A673 (cell line): ENCODE data around the gene ITPKC. TPM values are rescaled to one million over a fixed set of nuclear protein-coding genes. Genes with fewer than 3 reads are reported as not detected.

Experiments
- BruUV-seq: library from RNA; stranded (reverse); fragments of 400-500 nt; replicated peaks from 2 replicates; lab custom pipeline; 2021; lab: Mats Ljungman, UMichigan
- CTCF ChIA-PET: fragments of 300-600 bp; sonication (Branson Sonifier 250); formaldehyde crosslinking; loops from one replicate; lab custom pipeline; 2022; ENCODE audit warnings: antibody characterized with exemption; lab: Charles Lee
- POLR2A ChIA-PET: fragments of 300-600 bp; sonication (Branson Sonifier 250); formaldehyde crosslinking; loops from one replicate; lab custom pipeline; 2022; ENCODE audit warnings: antibody characterized with exemption; ENCODE audit not compliant: low non-redundant PET; lab: Charles Lee
- DNase-seq: peaks from one replicate; pipeline ENCODE4 v3.0.0-alpha.2; 2015; ENCODE audit warnings: low spot score
- H3K27ac ChIP-seq: fragments of 200-600 bp; sonication (generic); 2 replicates; pipeline ENCODE4 v1.5.1; 2016; ENCODE audit warnings: mixed run types, low read depth, mild to moderate bottlenecking, mixed read lengths, antibody characterized with exemption, low read length; ENCODE audit not compliant: poor library complexity, severe bottlenecking
- H3K27me3 ChIP-seq: fragments of 200-600 bp; sonication (generic); replicated peaks from 2 replicates; pipeline ENCODE4 v1.6.1; 2017; ENCODE audit warnings: mixed run types, low read depth, mild to moderate bottlenecking, mixed read lengths, antibody characterized with exemption, low read length; ENCODE audit not compliant: insufficient read depth, poor library complexity
- H3K36me3 ChIP-seq: fragments of 200-600 bp; sonication (generic); 2 replicates; pipeline ENCODE4 v1.6.1; 2016; ENCODE audit warnings: mixed run types, mild to moderate bottlenecking, mixed read lengths, antibody characterized with exemption, low read length; ENCODE audit not compliant: insufficient read depth, poor library complexity, severe bottlenecking
- H3K4me1 ChIP-seq: fragments of 200-600 bp; sonication (generic); 2 replicates; pipeline ENCODE4 v1.6.1; 2017; ENCODE audit warnings: mixed run types, mild to moderate bottlenecking, mixed read lengths, antibody characterized with exemption, low read length; ENCODE audit not compliant: insufficient read depth, poor library complexity, severe bottlenecking
- H3K4me3 ChIP-seq: fragments of 200-600 bp; sonication (generic); 2 replicates; pipeline ENCODE4 v1.5.1; 2016; ENCODE audit warnings: low read depth, mixed run types, mild to moderate bottlenecking, mixed read lengths, low read length; ENCODE audit not compliant: poor library complexity, severe bottlenecking
- H3K9me3 ChIP-seq: fragments of 200-600 bp; sonication (generic); 2 replicates; pipeline ENCODE4 v1.6.1; 2016; ENCODE audit warnings: mixed run types, low read depth, mild to moderate bottlenecking, mixed read lengths, antibody characterized with exemption, low read length; ENCODE audit not compliant: poor library complexity, severe bottlenecking
- EZH2 ChIP-seq: fragments of 200-600 bp; sonication (generic); IDR thresholded peaks from 2 replicates; pipeline ENCODE4 v1.6.1; 2017; ENCODE audit warnings: borderline replicate concordance, low read depth, mild to moderate bottlenecking, mixed read lengths, antibody characterized with exemption, low read length; ENCODE audit not compliant: poor library complexity, severe bottlenecking
- intact Hi-C: fragments of 100-400 bp; cut with micrococcal nuclease; formaldehyde crosslinking; loops from one replicate; pipeline ENCODE4 v1.10.0; 2022; ENCODE audit not compliant: unreplicated experiment
- total RNA-seq: library from RNA; stranded (reverse); gene quantifications from 2 replicates; pipeline ENCODE4 v1.2.3, GENCODE V29; 2021
- TF ChIP-seq, protein P1 (sequence below): fragments of 300-800, 200-600 bp; sonication (generic); conservative IDR thresholded peaks from 2 replicates; pipeline ENCODE4 v1.5.1; 2017; ENCODE audit warnings: low read depth, mild to moderate bottlenecking, antibody characterized with exemption, low read length, moderate library complexity, mixed read lengths

Gene ITPKC
- total RNA-seq, 1 experiment from 2014 or later, result 7.2 TPM

DNA sequence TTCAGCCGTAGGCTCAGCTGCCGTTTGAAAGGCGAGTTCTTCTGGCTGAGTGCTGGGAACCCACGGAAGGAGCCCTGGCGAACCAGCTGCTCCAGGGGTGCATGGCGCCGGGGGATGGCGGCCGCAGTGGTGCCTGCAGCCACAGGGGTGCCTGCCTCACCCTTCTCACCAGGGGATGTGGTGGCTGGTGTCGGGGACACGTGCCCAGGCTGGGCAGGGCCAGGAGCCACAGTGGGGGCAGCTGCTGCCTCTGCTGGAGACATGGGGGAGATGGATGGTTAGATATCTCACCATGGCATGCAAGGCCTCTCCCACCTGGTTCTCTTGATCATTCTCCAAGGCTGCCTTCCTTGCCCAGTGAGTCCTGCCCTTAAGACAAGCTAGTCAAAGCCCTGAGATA lies 43.5 kb upstream of the ITPKC start:
- no TSS peak for BruUV-seq
- no peak for TF ChIP-seq EZH2
- TF ChIP-seq, protein P1, sequence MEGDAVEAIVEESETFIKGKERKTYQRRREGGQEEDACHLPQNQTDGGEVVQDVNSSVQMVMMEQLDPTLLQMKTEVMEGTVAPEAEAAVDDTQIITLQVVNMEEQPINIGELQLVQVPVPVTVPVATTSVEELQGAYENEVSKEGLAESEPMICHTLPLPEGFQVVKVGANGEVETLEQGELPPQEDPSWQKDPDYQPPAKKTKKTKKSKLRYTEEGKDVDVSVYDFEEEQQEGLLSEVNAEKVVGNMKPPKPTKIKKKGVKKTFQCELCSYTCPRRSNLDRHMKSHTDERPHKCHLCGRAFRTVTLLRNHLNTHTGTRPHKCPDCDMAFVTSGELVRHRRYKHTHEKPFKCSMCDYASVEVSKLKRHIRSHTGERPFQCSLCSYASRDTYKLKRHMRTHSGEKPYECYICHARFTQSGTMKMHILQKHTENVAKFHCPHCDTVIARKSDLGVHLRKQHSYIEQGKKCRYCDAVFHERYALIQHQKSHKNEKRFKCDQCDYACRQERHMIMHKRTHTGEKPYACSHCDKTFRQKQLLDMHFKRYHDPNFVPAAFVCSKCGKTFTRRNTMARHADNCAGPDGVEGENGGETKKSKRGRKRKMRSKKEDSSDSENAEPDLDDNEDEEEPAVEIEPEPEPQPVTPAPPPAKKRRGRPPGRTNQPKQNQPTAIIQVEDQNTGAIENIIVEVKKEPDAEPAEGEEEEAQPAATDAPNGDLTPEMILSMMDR, result no peak
- Histone ChIP-seq H3K4me1 (no peaks in the 10 kb centered on the region), H3K27me3 (no peaks in the 10 kb centered on the region), H3K36me3 (peaks cover 57% of the 10 kb centered on the region), H3K27ac (no peak overlapping the region), H3K4me3 (no peak overlapping the region), H3K9me3 (no peaks in the 10 kb centered on the region)
- ChIA-PET CTCF (no interaction called here), POLR2A (no interaction called here)
- DNase-seq, result no peak
- intact Hi-C loops, result no loop called here

DNA sequence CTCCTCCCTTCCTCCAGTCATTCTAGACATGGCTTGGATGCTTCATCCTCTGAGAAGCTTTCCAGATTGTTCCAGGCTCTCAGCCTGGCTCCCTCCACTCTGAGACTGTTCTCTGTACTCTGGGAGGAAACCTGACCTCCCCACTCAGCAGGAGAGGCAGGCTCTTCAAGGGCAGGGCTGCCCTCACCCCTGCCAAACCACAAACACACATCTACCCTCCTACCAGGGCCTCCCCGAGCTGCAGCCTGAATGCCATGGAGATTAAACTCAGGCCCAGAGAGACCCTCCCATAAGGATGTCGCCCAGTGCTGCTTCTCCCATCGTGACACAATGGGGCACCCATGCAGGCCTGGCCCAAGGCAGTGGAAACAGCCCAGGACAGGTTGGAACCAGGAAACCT lies 42.6 kb upstream of the ITPKC start:
- no peak overlapping the region for H3K4me3 ChIP-seq
- no peak overlapping the region for H3K27ac ChIP-seq
- no peak for TF ChIP-seq EZH2
- TF ChIP-seq, protein P1, result no peak
- no peaks in the 10 kb centered on the region for H3K27me3 ChIP-seq
- no TSS peak for BruUV-seq
- H3K36me3 ChIP-seq, result peaks cover 54% of the 10 kb centered on the region
- ChIA-PET CTCF (no interaction called here), POLR2A (no interaction called here)
- no peaks in the 10 kb centered on the region for H3K4me1 ChIP-seq
- intact Hi-C loops, result no loop called here
- DNase-seq, result no peak
- H3K9me3 ChIP-seq, result no peaks in the 10 kb centered on the region

DNA sequence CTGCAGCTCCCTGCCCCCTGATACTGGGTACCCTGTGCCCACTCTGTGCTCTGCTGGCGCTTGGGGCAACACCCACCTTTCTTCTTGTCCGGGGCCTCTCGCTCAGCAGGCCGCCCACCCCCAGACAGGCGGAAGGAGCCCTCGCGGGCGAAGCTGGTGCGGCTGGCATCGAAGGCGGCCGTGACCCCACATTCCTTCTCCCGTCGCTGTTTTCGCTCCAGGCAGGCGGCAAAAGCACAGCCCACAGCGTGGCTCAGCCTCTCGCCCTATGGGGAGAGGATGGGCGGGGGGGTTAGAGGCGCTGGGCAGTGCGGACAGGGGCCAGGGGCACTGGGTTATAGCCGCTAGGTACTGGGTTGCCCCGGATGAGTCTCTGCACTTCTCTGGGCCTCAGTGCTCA lies 39.8 kb upstream of the ITPKC start:
- intact Hi-C loops, result no loop called here
- Histone ChIP-seq H3K4me1 (no peaks in the 10 kb centered on the region), H3K27me3 (no peaks in the 10 kb centered on the region), H3K9me3 (no peaks in the 10 kb centered on the region), H3K4me3 (no peak overlapping the region), H3K36me3 (peaks cover 45% of the 10 kb centered on the region), H3K27ac (no peak overlapping the region)
- POLR2A ChIA-PET, result no interaction called here
- BruUV-seq, result no TSS peak
- CTCF ChIA-PET, result no interaction called here
- no peak for DNase-seq
- TF ChIP-seq, protein P1, result no peak
- TF ChIP-seq EZH2, result no peak
